ENCODE measurements around the gene MYO6. TPM values are rescaled to one million over a fixed set of nuclear protein-coding genes. Genes with fewer than 3 reads are reported as not detected.

Gene MYO6
- total RNA-seq, 1 donor: 15.2 TPM

DNA sequence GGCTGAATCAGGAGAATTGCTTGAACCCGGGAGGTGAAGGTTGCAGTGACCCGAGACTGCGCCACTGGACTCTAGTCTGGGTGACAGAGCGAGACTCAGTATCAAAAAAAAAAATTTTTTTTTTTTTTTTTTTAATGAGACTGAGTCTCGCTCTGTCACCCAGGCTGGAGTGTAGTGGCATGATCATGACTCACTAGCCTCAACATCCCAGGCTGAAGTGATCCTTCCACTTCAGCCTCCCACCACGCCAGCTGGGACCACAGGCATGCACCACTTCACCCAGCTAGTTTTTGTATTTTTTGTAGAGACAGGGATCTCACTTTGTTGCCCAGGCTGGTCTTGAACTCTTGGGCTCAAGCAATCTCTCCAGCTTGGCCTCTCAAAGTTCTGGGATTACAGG, 53.3 kb downstream of the MYO6 start:
- TF ChIP-seq, protein P1, sequence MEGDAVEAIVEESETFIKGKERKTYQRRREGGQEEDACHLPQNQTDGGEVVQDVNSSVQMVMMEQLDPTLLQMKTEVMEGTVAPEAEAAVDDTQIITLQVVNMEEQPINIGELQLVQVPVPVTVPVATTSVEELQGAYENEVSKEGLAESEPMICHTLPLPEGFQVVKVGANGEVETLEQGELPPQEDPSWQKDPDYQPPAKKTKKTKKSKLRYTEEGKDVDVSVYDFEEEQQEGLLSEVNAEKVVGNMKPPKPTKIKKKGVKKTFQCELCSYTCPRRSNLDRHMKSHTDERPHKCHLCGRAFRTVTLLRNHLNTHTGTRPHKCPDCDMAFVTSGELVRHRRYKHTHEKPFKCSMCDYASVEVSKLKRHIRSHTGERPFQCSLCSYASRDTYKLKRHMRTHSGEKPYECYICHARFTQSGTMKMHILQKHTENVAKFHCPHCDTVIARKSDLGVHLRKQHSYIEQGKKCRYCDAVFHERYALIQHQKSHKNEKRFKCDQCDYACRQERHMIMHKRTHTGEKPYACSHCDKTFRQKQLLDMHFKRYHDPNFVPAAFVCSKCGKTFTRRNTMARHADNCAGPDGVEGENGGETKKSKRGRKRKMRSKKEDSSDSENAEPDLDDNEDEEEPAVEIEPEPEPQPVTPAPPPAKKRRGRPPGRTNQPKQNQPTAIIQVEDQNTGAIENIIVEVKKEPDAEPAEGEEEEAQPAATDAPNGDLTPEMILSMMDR (IDR thresholded peaks at IDR 0.05; ENCODE audit: extremely low read depth, low read depth, low read length): no peak
- Histone ChIP-seq H2AFZ (ENCODE audit: low read length) (no peak overlapping the region), H3K4me2 (ENCODE audit: insufficient read depth, low read length) (no peak overlapping the region), H3K27me3 (ENCODE audit: insufficient read depth, low read length) (no peaks in the 10 kb centered on the region), H3K36me3 (ENCODE audit: insufficient read depth, low read length) (no peaks in the 10 kb centered on the region), H3K9me3 (ENCODE audit: low read depth, low read length) (no peaks in the 10 kb centered on the region), H4K20me1 (ENCODE audit: insufficient read depth, low read length) (no peaks in the 10 kb centered on the region), H3K79me2 (ENCODE audit: insufficient read depth, low read length) (no peaks in the 10 kb centered on the region), H3K4me3 (ENCODE audit: insufficient read depth, low read length) (no peak overlapping the region), H3K27ac (ENCODE audit: low read depth, low read length) (no peak overlapping the region), H3K4me1 (ENCODE audit: insufficient read depth, low read length) (no peaks in the 10 kb centered on the region)
- no peak for DNase-seq (ENCODE audit: insufficient read length, low spot score, missing footprints)

DNA sequence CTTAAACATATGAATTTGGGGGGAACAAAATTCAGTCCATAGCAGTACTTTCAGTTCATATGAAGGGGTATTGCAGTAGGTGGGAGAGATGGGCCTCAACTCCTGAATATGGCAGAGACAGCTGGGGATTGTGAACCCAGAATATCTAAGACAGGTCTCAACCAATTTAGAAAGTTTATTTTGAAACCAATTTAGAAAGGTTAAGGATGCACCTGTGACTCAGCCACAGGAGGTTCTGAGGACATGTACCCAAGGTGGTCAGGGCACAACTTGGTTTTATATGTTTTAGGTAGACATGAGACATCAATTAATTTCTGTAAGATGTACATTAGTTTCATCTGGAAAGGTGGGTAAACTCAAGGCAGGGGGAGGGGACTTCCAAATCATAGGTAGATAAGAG, 59.5 kb downstream of the MYO6 start:
- H3K9me3 ChIP-seq (ENCODE audit: low read depth, low read length): no peaks in the 10 kb centered on the region

DNA sequence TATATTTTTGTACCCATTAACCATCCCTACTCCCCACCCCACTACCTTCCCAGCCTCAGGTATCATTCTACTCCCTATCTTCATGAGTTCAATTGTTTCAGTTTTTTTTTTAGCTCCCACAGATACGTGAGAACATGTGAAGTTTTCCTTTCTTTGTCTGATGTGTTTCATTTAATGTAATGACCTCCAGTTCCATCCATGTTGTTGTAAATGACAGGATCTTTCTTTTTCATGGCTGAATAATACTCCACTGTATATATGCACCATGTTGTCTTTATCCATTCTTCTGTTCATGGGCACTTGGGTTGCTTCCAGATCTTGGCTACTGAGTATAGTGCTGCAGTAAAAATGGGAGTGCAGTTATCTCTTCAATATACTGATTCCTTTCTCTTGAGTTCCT, 63.5 kb downstream of the MYO6 start:
- TF ChIP-seq, protein P1 (IDR thresholded peaks at IDR 0.05; ENCODE audit: extremely low read depth, low read depth, low read length): no peak
- Histone ChIP-seq H3K79me2 (ENCODE audit: insufficient read depth, low read length) (peaks cover 8% of the 10 kb centered on the region), H3K4me3 (ENCODE audit: insufficient read depth, low read length) (no peak overlapping the region), H3K9me3 (ENCODE audit: low read depth, low read length) (no peaks in the 10 kb centered on the region), H2AFZ (ENCODE audit: low read length) (no peak overlapping the region), H3K4me1 (ENCODE audit: insufficient read depth, low read length) (no peaks in the 10 kb centered on the region), H3K4me2 (ENCODE audit: insufficient read depth, low read length) (no peak overlapping the region), H3K27me3 (ENCODE audit: insufficient read depth, low read length) (no peaks in the 10 kb centered on the region), H4K20me1 (ENCODE audit: insufficient read depth, low read length) (peaks cover 9% of the 10 kb centered on the region), H3K27ac (ENCODE audit: low read depth, low read length) (no peak overlapping the region), H3K36me3 (ENCODE audit: insufficient read depth, low read length) (no peaks in the 10 kb centered on the region)
- no peak for DNase-seq (ENCODE audit: insufficient read length, low spot score, missing footprints)

More for the DNA sequence above, 59.5 kb downstream of the MYO6 start:
- Histone ChIP-seq H3K4me2 (ENCODE audit: insufficient read depth, low read length) (no peak overlapping the region), H3K79me2 (ENCODE audit: insufficient read depth, low read length) (peaks cover 5% of the 10 kb centered on the region), H4K20me1 (ENCODE audit: insufficient read depth, low read length) (peaks cover 4% of the 10 kb centered on the region), H3K27ac (ENCODE audit: low read depth, low read length) (no peak overlapping the region), H3K4me1 (ENCODE audit: insufficient read depth, low read length) (no peaks in the 10 kb centered on the region), H3K4me3 (ENCODE audit: insufficient read depth, low read length) (no peak overlapping the region), H2AFZ (ENCODE audit: low read length) (no peak overlapping the region), H3K27me3 (ENCODE audit: insufficient read depth, low read length) (no peaks in the 10 kb centered on the region), H3K36me3 (ENCODE audit: insufficient read depth, low read length) (no peaks in the 10 kb centered on the region)
- TF ChIP-seq, protein P1 (IDR thresholded peaks at IDR 0.05; ENCODE audit: extremely low read depth, low read depth, low read length): no peak
- no peak for DNase-seq (ENCODE audit: insufficient read length, low spot score, missing footprints)

DNA sequence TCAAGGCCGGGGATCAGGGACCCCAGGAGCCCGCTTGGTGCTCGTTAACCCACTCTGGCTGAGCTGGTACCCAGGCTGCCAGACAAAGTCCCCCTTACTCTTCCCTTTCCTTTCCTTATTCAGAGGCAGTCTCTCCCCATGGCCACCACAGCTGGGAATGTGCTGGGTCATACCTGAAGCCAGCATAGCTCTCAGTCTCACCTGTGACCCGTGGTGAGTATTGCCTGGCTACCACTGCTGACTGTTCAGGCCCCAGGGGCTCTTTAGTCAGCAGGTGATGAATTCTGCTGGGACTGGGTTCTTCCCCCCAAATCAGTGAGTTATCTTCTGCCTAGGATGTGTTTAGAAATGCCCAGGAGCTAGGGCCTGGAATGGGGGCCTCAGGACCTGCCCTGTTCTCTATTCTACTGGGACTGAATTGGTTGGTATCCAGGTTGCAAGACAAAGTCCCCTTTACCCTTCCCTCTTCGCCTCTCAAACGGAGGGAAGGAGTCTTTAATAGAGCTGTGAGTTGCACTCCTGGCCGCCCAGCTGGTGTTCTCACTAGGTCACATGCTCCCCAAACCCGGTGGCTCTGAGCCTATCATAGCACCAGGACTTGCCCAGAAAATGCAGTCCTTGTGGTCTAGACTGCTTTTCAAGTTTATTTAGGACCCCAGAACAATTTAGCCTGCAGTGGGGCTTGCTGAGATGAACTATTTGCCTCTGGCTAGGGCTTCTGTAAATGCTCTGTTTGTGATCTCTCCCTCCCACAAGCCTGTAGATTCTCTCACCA, 64.6 kb downstream of the MYO6 start:
- Histone ChIP-seq H3K4me1 (ENCODE audit: insufficient read depth, low read length) (peaks cover 8% of the 10 kb centered on the region), H3K4me3 (ENCODE audit: insufficient read depth, low read length) (no peak overlapping the region), H2AFZ (ENCODE audit: low read length) (no peak overlapping the region), H3K4me2 (ENCODE audit: insufficient read depth, low read length) (no peak overlapping the region), H3K9me3 (ENCODE audit: low read depth, low read length) (no peaks in the 10 kb centered on the region), H3K27ac (ENCODE audit: low read depth, low read length) (no peak overlapping the region), H3K27me3 (ENCODE audit: insufficient read depth, low read length) (no peaks in the 10 kb centered on the region), H3K36me3 (ENCODE audit: insufficient read depth, low read length) (no peaks in the 10 kb centered on the region), H3K79me2 (ENCODE audit: insufficient read depth, low read length) (peaks cover 8% of the 10 kb centered on the region), H4K20me1 (ENCODE audit: insufficient read depth, low read length) (peaks cover 7% of the 10 kb centered on the region)
- no peak for DNase-seq (ENCODE audit: insufficient read length, low spot score, missing footprints)
- TF ChIP-seq, protein P1 (IDR thresholded peaks at IDR 0.05; ENCODE audit: extremely low read depth, low read depth, low read length): no peak

Data from osteoblast (primary cell).